ENCODE measurements around the gene SCMH1. TPM values are rescaled to one million over a fixed set of nuclear protein-coding genes. Genes with fewer than 3 reads are reported as not detected.

SCMH1 gene
- total RNA-seq: 81.1 TPM

DNA sequence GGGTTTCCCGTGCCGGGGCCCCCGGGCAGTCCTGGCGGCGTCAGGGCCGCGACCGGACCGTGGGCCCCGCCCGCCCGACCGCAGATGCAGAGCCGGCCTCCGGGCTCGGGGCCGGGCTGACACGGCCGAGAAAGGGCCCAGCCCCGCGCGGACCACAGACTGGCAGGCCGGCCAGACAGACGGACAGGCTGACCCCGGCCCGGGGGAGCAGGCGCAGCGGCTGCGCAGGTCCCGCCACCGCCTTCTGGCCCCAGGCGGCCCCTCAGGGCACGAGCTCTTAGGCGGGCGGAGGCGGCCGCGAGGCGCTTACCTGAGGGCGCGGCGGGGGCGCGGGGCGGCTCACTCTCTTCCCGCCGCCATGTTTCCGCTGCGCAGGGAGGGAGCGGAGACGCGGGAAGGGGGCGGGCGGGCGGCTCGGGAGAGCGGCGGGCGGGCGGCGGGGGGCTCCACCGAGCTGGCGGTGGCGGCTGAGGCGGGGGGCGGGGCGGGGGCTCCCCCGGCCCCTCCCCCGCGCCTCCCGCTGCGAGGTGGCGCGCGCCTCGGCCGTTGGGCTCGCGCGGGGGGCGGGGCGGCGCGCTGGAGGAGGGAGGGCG lies at the start of gene SCMH1:
Gene SCMH1 (minus strand): TSS at position 558 of the 593 bp plus-strand sequence. CDS start 56,173 bp downstream, outside the sequence.

DNA sequence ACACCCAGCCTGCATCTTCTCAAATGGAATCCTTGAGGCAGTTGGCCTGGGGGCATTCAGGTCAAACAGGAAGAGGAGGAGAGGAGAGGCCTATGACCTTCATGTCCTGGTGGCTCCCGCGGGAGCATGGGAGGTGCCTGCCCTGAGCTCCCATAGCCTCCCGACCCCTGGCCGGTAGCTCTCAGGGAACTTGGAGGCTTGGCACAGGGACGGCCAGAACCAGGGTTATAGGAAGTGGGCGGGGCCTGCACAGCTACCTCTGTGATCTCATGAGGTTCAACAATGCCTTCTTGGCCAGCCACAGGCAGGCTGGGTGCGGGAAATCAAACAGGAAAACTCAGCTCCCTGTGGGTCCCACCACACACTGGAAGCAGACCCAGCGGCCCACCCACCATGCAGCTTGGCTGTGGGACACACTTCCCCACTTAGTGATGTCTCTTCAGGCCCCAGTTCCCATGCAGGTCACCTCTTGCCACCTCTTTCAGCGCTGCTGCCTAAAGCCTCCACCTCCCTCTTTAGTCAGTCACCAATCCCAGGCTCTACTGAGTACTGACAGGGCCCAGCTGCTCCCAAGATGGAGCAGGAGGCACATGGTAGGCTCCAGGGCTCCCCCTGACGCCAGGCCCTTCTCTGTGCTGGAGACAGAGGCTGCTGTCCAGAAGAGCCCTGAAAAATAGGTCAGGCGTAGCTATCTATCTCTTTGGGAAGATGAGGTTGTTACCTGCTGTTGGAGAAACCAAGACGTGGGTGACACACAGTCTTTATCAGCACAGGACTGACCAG lies 220.4 kb downstream of the SCMH1 start, which contains the start of gene SLFNL1:
Gene SLFNL1 (minus strand): TSS at position 200 of the 783 bp plus-strand sequence. CDS start 1,065 bp downstream, outside the sequence.

DNA sequence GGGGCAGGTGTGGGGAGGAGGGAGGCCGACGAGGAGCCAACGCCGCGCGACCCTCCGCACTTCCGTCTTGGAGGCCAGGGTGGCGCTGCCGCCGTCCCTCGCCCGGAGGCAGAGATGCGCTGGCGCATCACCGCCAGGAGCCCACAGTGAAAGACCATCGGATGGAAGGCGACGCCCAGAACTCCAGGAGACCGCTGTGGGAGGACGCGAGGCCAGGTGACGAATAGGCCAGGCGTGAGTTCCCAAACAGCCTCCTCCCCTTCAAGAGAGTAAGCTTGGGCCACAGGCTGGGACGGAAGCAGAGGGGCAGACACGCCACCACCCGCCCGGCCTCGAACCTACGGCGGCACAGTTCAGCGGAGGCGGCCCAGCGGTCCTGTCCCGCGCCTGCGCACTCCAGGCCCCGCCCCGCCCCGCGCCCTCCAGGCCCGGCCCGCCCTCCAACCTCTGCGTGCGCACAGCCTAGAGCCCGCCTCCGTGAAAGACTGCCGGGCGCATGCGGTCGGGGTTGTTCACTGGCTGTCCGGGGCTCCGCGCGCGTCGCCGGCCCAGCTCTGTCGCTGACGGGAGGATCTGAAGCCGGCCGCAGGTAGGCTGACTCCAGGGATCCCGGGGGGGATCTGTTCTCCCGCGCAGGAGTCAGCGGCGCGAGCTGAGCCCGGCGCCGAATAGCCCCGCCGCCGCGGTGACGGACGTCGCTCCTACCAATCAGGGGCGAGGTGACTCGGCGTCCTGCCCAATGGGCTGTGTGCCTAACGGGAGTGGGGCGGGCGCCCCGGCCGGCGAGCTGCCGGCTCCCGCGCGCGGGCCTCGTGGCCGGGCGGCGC lies 262.7 kb downstream of the SCMH1 start, which contains the start of gene CTPS1:
Gene CTPS1 (plus strand): TSS at position 456 of the 827 bp plus-strand sequence. CDS start 3,595 bp downstream, outside the sequence.

Other genes starting within 250 kb of the SCMH1 start
- 0.82 TPM for gene SLFNL1, start 220.6 kb downstream of the SCMH1 start, total RNA-seq
- 26.5 TPM for gene FOXO6, start 119.1 kb upstream of the SCMH1 start, total RNA-seq
- gene EDN2, start 242.4 kb upstream of the SCMH1 start, total RNA-seq: 1.6 TPM

All from camera-type eye (tissue), 1 donor.